AG04449 (cell line): ENCODE results near the gene CCDC85C.

Experiments
- CTCF ChIA-PET: fragments of 350-600 bp; formaldehyde crosslinking; extraction: SDS; loops from one replicate; lab custom pipeline; 2021; ENCODE audit warnings: antibody characterized with exemption; lab: Yijun Ruan, JAX
- POLR2A ChIA-PET: fragments of 400-600, 350-600 bp; formaldehyde crosslinking; extraction: SDS; loops from one replicate; lab custom pipeline; 2020; ENCODE audit warnings: antibody characterized with exemption, inconsistent platforms; lab: Yijun Ruan, JAX
- DNase-seq: peaks from one replicate; pipeline ENCODE4 v3.0.0-alpha.2; 2010; ENCODE audit warnings: low read depth, low spot score
- H3K4me3 ChIP-seq: 2 replicates; pipeline ENCODE4 v1.5.1; 2011; ENCODE audit warnings: low read depth, mild to moderate bottlenecking, control low read depth, low read length
- TF ChIP-seq, protein P1 (sequence below): IDR thresholded peaks from one replicate; pipeline ENCODE4 v1.5.1; 2011; ENCODE audit warnings: mild to moderate bottlenecking, moderate library complexity, low read length, control low read depth, inconsistent platforms; ENCODE audit not compliant: insufficient read depth; ENCODE audit errors: missing control alignments

Gene CCDC85C

DNA sequence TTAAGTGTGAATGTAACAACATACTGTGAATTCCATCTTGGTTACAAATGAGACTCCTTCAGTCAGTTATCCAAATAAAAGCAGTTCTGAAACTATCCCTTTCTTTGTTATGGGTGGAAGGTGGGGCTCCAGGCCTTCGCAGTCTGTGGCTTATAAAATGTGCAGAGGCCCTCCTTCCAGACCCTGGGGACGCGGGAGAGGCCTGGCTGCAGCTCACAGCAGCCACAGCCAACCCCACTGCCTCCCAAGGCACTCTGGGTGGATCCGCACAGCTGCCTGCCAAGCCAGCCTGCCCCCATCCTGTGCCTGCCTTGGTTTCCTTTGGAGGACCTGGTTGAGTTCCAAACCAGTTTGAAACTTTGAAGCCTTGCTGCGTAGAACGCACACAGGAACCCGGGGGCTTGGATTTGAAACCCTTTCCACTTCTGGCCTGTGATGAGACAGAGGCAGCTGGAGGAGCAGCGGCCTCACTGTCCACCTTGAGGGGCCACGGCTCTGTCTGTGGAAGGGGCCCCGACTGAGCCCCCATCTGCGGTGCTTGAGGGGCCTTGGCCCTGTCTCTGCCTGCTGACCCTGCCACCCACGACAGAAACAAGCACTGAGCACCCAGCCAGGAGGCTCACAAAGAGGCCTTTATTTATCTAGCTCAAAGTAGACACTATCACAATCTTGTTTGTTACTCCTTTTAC lies 92.4 kb downstream of the CCDC85C start:
- ChIA-PET CTCF (interaction anchor here (0.6 to 2.3 kb wide), 8 partner anchors 13 to 388 kb away, joined by 3 to 12 read pairs (median 3); no protein-coding TSS in a partner anchor), POLR2A (interaction anchor here (1.2 to 1.4 kb wide), 2 partner anchors 92 to 111 kb away, joined by 3 read pairs; partner anchors contain the start of gene CCDC85C)
- H3K4me3 ChIP-seq = no peak overlapping the region
- peak; percentile 49 for DNase-seq
- TF ChIP-seq, protein P1, sequence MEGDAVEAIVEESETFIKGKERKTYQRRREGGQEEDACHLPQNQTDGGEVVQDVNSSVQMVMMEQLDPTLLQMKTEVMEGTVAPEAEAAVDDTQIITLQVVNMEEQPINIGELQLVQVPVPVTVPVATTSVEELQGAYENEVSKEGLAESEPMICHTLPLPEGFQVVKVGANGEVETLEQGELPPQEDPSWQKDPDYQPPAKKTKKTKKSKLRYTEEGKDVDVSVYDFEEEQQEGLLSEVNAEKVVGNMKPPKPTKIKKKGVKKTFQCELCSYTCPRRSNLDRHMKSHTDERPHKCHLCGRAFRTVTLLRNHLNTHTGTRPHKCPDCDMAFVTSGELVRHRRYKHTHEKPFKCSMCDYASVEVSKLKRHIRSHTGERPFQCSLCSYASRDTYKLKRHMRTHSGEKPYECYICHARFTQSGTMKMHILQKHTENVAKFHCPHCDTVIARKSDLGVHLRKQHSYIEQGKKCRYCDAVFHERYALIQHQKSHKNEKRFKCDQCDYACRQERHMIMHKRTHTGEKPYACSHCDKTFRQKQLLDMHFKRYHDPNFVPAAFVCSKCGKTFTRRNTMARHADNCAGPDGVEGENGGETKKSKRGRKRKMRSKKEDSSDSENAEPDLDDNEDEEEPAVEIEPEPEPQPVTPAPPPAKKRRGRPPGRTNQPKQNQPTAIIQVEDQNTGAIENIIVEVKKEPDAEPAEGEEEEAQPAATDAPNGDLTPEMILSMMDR = no peak

DNA sequence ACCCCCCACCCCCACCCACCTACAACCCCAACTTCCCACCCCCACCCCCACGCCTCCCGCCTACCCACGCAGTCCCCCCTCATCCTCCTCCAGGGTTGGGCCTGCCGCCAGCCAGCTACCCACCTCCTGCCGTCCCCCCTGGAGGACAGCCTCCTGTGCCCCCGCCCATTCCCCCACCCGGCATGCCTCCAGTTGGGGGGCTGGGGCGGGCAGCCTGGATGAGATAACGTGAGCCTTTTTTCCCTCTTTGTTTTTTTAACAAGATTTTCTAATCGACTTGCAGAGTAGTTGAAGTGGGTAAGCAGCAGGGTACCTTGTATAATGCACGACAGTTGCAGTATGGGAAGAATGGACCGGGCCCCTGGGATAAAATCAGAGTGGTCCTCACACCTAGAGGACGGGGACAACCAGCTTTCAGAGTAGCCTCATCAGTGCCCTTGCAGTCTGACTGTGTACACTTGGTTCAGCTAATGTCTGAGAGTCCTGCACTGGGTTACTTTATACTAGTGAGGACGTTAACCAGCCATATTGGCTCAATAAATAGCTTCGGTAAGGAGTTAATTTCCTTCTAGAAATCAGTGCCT lies 93.4 kb downstream of the CCDC85C start:
- no peak for DNase-seq
- CTCF ChIA-PET = interaction anchor here (0.7 to 2.3 kb wide), 4 partner anchors 112 to 389 kb away, joined by 3 to 12 read pairs (median 4); no protein-coding TSS in a partner anchor
- no peak overlapping the region for H3K4me3 ChIP-seq
- TF ChIP-seq, protein P1 = no peak
- POLR2A ChIA-PET = interaction anchor here (1.2 kb wide), 1 partner anchor 93 kb away, joined by 3 read pairs; the partner anchor contains the start of gene CCDC85C

DNA sequence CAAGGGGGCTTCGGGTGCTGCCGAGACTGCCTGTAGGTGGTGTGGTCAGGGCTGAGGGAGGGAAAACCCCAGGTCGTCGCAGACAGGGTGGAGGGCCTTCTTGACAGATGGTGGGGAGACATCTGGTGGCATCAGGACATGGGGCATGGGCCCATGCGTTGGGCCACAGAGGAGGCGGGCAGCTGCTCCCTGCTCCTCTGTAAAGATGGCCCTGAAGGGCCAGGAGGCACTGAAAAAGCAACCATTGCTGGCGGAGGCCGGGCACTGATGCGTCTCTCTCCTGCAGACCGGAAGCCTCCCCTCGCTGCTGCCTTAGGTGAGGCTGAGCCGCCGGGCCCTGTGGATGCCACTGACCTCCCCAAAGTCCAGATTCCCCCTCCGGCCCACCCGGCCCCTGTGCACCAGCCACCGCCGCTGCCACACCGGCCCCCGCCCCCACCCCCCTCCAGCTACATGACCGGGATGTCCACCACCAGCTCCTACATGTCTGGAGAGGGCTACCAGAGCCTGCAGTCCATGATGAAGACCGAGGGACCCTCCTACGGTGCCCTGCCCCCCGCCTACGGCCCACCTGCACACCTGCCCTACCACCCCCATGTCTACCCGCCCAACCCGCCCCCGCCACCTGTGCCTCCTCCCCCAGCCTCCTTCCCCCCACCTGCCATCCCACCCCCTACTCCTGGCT lies 94.0 kb downstream of the CCDC85C start:
- DNase-seq = no peak
- no peak overlapping the region for H3K4me3 ChIP-seq
- POLR2A ChIA-PET = interaction anchor here (1.2 kb wide), 1 partner anchor 93 kb away, joined by 3 read pairs; the partner anchor contains the start of gene CCDC85C
- TF ChIP-seq, protein P1 = no peak
- CTCF ChIA-PET = interaction anchor here (1.2 kb wide), 1 partner anchor 120 kb away, joined by 6 read pairs; no protein-coding TSS in a partner anchor

DNA sequence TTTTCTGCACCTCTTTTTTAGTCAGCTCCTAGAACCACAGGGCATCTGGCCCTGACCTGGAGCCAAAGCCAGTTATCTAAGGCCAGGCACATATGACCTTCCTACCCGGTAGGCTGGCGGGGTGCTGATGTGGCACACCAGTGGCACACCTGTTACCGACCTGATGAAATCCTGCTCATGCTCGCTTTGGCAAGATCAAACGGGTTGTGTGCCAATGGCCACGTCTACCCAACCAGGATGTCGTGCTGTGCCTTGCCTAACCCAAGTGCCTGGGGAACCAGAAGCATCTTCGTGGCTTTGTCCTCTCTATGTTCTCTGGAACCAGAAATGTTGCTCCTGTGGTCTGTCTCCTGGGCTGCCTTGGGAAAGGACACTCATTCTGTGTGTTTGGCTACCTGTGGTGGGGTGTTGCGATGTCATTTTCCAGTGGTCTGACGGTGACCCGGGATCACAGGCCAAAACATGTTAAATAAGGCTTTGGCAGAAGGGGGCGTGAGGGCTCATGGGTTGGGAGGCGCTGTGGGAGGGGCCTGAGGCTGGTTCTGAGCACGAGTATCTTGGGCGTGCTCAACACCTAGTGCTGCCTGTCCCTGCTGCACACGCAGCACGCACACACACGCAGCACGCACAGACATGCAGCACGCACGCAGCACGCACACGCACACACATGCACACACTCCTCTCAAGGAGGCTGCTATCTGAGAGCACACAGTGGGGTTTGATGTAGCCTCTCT lies 94.9 kb downstream of the CCDC85C start:
- ChIA-PET CTCF (no interaction called here), POLR2A (no interaction called here)
- no peak overlapping the region for H3K4me3 ChIP-seq
- DNase-seq = no peak
- TF ChIP-seq, protein P1 = no peak

DNA sequence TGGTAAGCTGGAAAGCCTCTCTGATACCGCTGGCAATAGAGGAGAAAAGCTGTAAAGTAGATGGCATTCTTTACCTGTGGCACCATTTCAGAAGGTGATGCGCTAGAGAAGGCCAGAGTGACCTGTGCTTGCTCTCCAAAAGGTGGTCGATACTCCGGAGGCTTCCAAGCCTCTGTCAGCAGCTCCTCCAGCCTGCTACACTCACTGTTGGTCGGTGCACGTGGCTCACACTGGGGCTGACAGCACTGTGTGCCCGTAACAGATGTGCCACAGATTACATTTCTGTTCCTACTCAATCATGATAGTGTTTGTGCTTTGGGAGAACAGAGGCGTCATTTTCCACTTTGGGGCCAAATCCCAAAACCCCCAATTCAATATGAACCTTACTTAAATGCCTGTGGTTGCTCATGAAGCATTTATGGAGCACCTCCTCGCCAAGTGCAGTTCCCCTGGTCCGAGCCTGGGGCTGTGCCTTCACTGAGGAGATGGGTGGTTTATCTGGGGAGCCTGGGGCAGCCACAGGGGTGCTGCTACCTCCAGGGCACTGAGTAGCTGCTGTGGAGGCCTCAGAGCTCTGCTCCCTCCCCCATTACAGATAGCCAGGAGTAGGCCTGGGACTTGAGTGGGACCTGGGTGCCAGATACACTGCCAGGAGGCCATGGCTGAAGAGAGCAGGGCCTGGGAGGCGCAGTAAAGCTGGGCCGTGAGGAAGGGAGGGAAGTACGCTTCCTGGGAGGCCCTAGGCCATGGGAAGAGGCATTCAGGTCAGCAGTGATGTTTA lies 96.0 kb downstream of the CCDC85C start:
- no peak overlapping the region for H3K4me3 ChIP-seq
- TF ChIP-seq, protein P1 = no peak
- POLR2A ChIA-PET = no interaction called here
- DNase-seq = no peak
- CTCF ChIA-PET = interaction anchor here (0.9 to 1.1 kb wide), 2 partner anchors 10 to 120 kb away, joined by 3 read pairs; no protein-coding TSS in a partner anchor
